Upper lobe of left lung (tissue), 4 donors: ENCODE results near the gene DHX38.

Experiments
- EP300 ChIP-seq, 4 donors: sonication (generic); formaldehyde crosslinking; IDR thresholded peaks; one replicate each; pipeline ENCODE4 v1.5.1; 2017; ENCODE audit warnings: antibody characterized with exemption in 4 of 4, control low read depth in 2 of 4
- POLR2A ChIP-seq, 4 donors: fragments of 450-650 bp; IDR thresholded peaks; one replicate each; pipeline ENCODE4 v1.5.1; 2016 to 2017; ENCODE audit warnings: antibody characterized with exemption in 4 of 4, mild to moderate bottlenecking in 2 of 4
- POLR2AphosphoS5 ChIP-seq, 2 donors: sonication (generic); formaldehyde crosslinking; IDR thresholded peaks; one replicate each; pipeline ENCODE4 v1.5.1; 2017; ENCODE audit warnings: antibody characterized with exemption in 2 of 2
- TF ChIP-seq, protein P1 (sequence below), 6 experiments: fragments of 450-650 bp in 4 of 6; fragments of 200-600 bp in 2 of 6; sonication (generic) in 2 of 6; IDR thresholded peaks; one replicate each; pipeline ENCODE4 v1.5.1; 2016 to 2019; ENCODE audit warnings: antibody characterized with exemption in 6 of 6

DNA sequence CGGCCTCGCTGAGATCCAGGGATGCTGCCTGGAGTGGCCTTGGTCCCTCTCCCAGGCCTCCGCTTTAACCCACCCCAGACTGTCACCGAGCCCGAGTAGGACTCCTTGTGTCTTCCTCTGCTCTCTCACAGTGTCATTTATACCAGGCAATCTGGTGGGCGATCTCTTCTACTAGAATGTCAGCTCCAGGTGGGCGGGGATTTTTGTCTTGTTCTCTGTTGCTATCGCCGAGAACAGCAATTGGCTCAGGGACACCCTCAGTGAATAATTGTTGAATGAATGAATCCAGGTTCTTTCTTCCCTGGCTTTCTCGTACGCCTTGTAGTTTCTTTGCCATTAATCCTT is 591 bp downstream of the DHX38 start:
- no peak for TF ChIP-seq POLR2A (IDR thresholded peaks at IDR 0.05)
- TF ChIP-seq, protein P1, sequence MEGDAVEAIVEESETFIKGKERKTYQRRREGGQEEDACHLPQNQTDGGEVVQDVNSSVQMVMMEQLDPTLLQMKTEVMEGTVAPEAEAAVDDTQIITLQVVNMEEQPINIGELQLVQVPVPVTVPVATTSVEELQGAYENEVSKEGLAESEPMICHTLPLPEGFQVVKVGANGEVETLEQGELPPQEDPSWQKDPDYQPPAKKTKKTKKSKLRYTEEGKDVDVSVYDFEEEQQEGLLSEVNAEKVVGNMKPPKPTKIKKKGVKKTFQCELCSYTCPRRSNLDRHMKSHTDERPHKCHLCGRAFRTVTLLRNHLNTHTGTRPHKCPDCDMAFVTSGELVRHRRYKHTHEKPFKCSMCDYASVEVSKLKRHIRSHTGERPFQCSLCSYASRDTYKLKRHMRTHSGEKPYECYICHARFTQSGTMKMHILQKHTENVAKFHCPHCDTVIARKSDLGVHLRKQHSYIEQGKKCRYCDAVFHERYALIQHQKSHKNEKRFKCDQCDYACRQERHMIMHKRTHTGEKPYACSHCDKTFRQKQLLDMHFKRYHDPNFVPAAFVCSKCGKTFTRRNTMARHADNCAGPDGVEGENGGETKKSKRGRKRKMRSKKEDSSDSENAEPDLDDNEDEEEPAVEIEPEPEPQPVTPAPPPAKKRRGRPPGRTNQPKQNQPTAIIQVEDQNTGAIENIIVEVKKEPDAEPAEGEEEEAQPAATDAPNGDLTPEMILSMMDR (IDR thresholded peaks at IDR 0.05), result no peak
- no peak for TF ChIP-seq EP300 (IDR thresholded peaks at IDR 0.05)
- no peak for TF ChIP-seq POLR2AphosphoS5 (IDR thresholded peaks at IDR 0.05)
